Right lobe of liver (tissue), 6 donors: ENCODE results near the gene MMP26. TPM values are rescaled to one million over a fixed set of nuclear protein-coding genes. Genes with fewer than 3 reads are reported as not detected.

ENCODE experiments used
- ATAC-seq, 4 donors: fragments of 200-7000 bp; cut with Tn5 transposase; one replicate each; pipeline ENCODE4 v1.9.1; 2020; ENCODE audit warnings: mild to moderate bottlenecking in 4 of 4, moderate library complexity in 4 of 4
- DNase-seq, 3 donors: peaks; one replicate each; pipeline ENCODE4 v3.0.0-alpha.2; 2020
- H3K27ac ChIP-seq, 3 donors: fragments of 200-600 bp; one replicate each; pipeline ENCODE4 v1.8.0; 2022
- H3K27me3 ChIP-seq, 2 donors: fragments of 200-600 bp; one replicate each; pipeline ENCODE4 v1.8.0; 2022
- H3K36me3 ChIP-seq, 4 donors: fragments of 200-600 bp; sonication (generic) in 1 of 4; one replicate each; pipeline versions ENCODE4 v1.5.1 to v1.8.0; 2017 to 2022; ENCODE audit warnings: control low read depth in 1 of 4
- H3K4me1 ChIP-seq, 4 donors: fragments of 200-600 bp; sonication (generic) in 1 of 4; one replicate each; pipeline versions ENCODE4 v1.5.1 to v1.8.0; 2017 to 2022; ENCODE audit warnings: control low read depth in 1 of 4
- H3K4me3 ChIP-seq, 3 donors: fragments of 200-600 bp; one replicate each; pipeline ENCODE4 v1.8.0; 2022
- H3K9me3 ChIP-seq, 4 donors: fragments of 200-600 bp; sonication (generic) in 1 of 4; one replicate each; pipeline versions ENCODE4 v1.5.1 to v1.8.0; 2017 to 2022; ENCODE audit warnings: control low read depth in 1 of 4
- CTCF ChIP-seq, 4 donors: fragments of 200-600 bp in 3 of 4; fragments of 450-650 bp in 1 of 4; IDR thresholded peaks; one replicate each; pipeline versions ENCODE4 v1.5.1 to v1.8.0; 2016 to 2022; ENCODE audit warnings: antibody characterized with exemption in 4 of 4, mild to moderate bottlenecking in 2 of 4
- POLR2A ChIP-seq: fragments of 450-650 bp; IDR thresholded peaks from one replicate; pipeline ENCODE4 v1.6.1; 2017; ENCODE audit warnings: antibody characterized with exemption, mild to moderate bottlenecking
- WGBS: methylation state at CpG from one replicate; pipeline ENCODE4 v1.1.6; 2018; ENCODE audit warnings: low coverage, low lambda C conversion rate; ENCODE audit not compliant: insufficient coverage; ENCODE audit errors: missing lambda C conversion rate; 5-methylcytosine and 5-hydroxymethylcytosine counted together
- intact Hi-C, 2 donors: fragments of 100-400 bp; cut with DNase I; formaldehyde crosslinking; loops; one replicate each; pipeline versions ENCODE4 v1.11.2 to v1.14.1; 2022
- total RNA-seq, 6 experiments: library from RNA; depleted of rRNA in 2 of 6; stranded (reverse); fragments of >200 nt in 2 of 6; fragmentation: NEBNext Ultra II Directional in 3 of 6; extraction: Animal tissue kit (Norgen Biotek cat#: 25700) in 3 of 6; gene quantifications; one replicate each; pipeline versions ENCODE4 v1.1.0 to v1.2.4, GENCODE V29; 2016 to 2023
- donor health status: DM: no; HTN: yes; CAD: no.
- donor health status: DM: no; HTN: no; CAD: no.
- donor health status: DM: no; HTN: no; CAD: no.
- donor health status: DM: no; HTN: yes; CAD: no.
- donor health status: DM: no; HTN: yes; CAD: no.

MMP26 gene
- total RNA-seq, 6 experiments from 2014 or later = not detected

- ATAC-seq (no peak), DNase-seq (no peak)
- TF ChIP-seq CTCF (IDR thresholded peaks at IDR 0.05) (no peak), POLR2A (no peak)
- H3K36me3 ChIP-seq = no peaks in the 10 kb centered on the region
- no peaks in the 10 kb centered on the region for H3K9me3 ChIP-seq
- WGBS = 43% methylated on average over 3 of the region's 3 CpGs
- no peak overlapping the region for H3K4me3 ChIP-seq
- no peaks in the 10 kb centered on the region for H3K27me3 ChIP-seq
- intact Hi-C loops = no loop called here
- H3K4me1 ChIP-seq = no peaks in the 10 kb centered on the region
- H3K27ac ChIP-seq = no peak overlapping the region
Observed at GRCh38 chr11:4684631-4685285, 19.8 kb upstream of the MMP26 start.

- intact Hi-C loops = no loop called here
- Histone ChIP-seq H3K4me1 (no peaks in the 10 kb centered on the region), H3K27me3 (no peaks in the 10 kb centered on the region), H3K4me3 (no peak overlapping the region), H3K27ac (no peak overlapping the region), H3K9me3 (no peaks in the 10 kb centered on the region), H3K36me3 (no peaks in the 10 kb centered on the region)
- TF ChIP-seq CTCF (IDR thresholded peaks at IDR 0.05) (no peak), POLR2A (no peak)
- no peak for DNase-seq
- ATAC-seq = no peak
- WGBS = 20% methylated on average over 1 of the region's 1 CpG
Observed at GRCh38 chr11:4695442-4695841, 9.1 kb upstream of the MMP26 start.

- WGBS = 43% methylated on average over 3 of the region's 3 CpGs
- Histone ChIP-seq H3K27ac (no peak within 1 kb of the TSS), H3K27me3 (no peaks in the 10 kb centered on the region), H3K36me3 (no peaks in the 10 kb centered on the region), H3K4me1 (no peaks in the 10 kb centered on the region), H3K4me3 (no peak within 1 kb of the TSS), H3K9me3 (no peaks in the 10 kb centered on the region)
- intact Hi-C loops = no loop called here
- ATAC-seq (no peak), DNase-seq (no peak)
- TF ChIP-seq POLR2A (no peak), CTCF (IDR thresholded peaks at IDR 0.05) (no peak)
Observed at GRCh38 chr11:4697585-4697984, 7.0 kb upstream of the MMP26 start, which contains the start of gene OR51E2. Gene OR51E2 (minus strand): TSS chr11:4697853. CDS start chr11:4682711, 15,142 bp downstream.

- no peaks in the 10 kb centered on the region for H3K27me3 ChIP-seq
- intact Hi-C loops = no loop called here
- no peaks in the 10 kb centered on the region for H3K4me1 ChIP-seq
- ATAC-seq = no peak
- DNase-seq = no peak
- WGBS = 47% methylated on average over 3 of the region's 3 CpGs
- H3K36me3 ChIP-seq = no peaks in the 10 kb centered on the region
- H3K4me3 ChIP-seq = no peak overlapping the region
- no peaks in the 10 kb centered on the region for H3K9me3 ChIP-seq
- TF ChIP-seq CTCF (IDR thresholded peaks at IDR 0.05) = no peak
- H3K27ac ChIP-seq = no peak overlapping the region
Observed at GRCh38 chr11:4699697-4700435, 4.7 kb upstream of the MMP26 start.
